T-helper 1 cell (primary cell): ENCODE results near the gene PGA3.
"Not testable (repeated sequence)": the region's sequence is repeated elsewhere in the genome, so short reads cannot be mapped to it uniquely, and the experiment has no call there.

Source experiments
- DNase-seq, 5 donors: peaks; one replicate each; pipeline ENCODE4 v3.0.0-alpha.2; 2012 to 2020

The PGA3 gene

DNA sequence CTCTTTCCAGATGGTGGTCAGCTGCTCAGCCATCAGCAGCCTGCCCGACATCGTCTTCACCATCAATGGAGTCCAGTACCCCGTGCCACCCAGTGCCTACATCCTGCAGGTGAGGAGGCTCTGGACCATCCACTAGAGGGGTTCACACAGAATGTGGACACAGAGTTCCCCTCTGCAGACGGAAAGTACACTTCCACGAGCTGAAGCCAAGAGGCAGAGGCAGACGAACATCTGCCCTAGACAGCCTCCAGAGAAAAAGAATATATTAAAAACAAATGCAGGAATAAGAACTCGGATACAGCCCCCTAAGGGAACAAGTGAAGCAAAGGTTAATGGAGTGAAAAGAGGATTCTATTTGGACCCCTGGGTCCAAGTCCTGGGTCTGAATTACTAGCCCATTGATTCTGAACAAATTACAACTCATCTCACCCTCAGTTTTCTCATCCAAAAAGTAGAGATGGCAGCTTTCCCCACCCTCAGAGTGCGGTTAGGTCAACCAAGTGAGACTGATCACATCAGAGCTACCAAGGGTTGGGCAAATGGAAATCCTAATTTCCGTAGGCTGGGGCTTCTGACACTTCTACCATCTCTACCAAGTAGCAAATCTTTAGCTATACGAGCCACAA lies 8.1 kb downstream of the PGA3 start:
- not testable (repeated sequence) for DNase-seq

DNA sequence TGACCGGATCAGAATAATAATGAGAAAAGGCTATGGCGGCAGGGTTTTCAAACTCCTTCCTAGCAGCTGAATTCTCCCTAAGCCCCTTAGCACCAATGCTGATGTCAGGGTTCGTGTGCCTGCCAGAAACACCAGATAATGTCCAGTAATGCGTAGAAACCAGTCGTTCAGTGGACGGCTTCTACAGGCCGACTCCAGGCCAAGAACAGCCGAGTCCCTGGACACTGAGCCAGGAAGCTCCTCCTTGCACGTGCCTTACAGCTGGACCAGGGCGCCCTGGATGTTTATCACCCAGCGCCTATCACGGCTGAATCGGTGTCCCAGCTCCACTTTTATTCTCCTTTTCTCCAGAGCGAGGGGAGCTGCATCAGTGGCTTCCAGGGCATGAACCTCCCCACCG lies 8.9 kb downstream of the PGA3 start:
- DNase-seq = not testable (repeated sequence)

DNA sequence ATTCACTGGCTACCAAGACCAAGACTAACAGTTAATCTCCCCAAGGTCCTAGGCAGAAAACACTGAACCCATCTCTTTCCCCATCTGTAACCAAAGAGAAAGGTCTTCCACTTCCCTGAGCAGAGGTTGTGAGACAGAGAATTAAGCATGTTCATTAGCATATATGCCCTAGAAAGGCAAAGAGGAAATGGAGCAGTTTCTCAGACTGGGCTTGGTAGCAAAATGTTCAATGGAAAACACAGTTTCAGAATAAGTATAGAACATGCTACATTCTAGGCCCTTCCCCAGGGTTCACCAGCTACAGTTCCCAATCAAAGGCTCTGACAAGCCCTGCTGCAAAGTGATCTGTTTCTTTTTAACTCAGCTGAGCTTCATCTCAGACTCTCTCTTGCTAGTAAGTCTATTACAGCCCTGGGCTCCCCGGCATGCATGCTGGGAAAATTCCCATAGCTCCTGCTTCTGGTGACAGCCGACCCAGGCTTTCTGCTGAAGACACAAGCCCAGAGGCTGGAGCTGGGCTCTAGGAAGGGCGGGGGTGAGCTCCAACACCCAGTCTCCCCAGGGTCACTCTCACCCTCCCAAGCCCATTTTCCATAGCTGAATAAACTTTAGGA lies 10.5 kb downstream of the PGA3 start:
- not testable (repeated sequence) for DNase-seq

DNA sequence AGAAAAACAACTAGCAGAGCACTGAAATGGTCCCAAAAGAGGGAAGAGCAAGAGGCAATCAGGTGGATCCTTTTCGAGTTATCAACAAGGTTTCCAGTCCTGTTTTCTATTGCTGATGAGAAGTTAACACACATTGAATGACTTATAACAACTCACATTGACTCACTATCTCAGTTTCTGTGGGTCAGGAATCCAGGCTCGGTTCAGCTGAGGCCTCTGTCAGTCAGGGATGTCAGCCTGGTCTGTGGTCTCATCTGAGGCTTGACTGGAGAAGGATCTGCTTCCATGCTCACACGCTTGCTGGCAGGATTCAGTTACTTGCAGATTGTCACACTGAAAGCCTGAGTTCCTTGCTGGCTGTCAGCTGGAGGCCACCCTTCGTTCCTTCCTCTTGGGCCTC lies 15.0 kb downstream of the PGA3 start:
- not testable (repeated sequence) for DNase-seq

DNA sequence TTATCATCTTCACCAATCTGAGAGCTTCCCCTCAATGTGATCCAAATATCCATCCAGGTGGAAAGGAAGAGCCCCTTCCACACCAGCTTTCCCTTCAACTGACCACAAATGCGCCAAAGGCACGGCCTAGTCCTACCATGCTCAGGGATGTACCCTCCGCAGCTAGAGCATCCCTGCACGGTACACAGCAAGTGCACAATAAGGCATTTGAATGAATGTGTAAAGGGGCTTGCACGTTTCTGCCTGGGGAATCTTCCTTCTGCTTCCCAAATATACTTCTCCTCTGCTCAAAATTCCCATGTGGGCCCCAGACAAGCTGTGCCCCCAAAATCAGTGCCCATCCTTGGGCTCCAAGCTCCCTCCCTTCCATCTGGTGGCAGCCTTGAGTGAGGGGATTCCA lies 15.7 kb downstream of the PGA3 start:
- DNase-seq = not testable (repeated sequence)

DNA sequence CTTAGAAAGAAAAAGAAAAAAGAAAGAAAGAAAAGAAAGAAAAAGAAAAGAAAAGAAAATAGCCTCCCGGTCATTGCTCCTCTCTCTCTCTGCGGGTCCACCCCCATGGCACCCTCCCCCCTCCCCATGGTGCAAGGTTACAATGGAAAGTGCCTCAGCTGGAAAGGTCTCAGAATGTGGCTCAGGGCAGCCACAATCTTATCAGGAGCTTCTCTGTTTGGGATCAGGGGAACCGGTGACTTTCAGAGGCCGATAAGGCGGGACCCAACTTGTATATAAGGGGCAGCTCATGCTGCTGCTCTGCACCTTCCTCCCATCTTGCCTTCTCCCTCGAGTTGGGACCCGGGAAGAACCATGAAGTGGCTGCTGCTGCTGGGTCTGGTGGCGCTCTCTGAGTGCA lies 18.7 kb downstream of the PGA3 start, which contains the start of gene PGA4:
PGA4 (plus strand) TSS at position 301 of the 400 bp plus-strand sequence; CDS start at position 355, 54 bp downstream.
- not testable (repeated sequence) for DNase-seq

DNA sequence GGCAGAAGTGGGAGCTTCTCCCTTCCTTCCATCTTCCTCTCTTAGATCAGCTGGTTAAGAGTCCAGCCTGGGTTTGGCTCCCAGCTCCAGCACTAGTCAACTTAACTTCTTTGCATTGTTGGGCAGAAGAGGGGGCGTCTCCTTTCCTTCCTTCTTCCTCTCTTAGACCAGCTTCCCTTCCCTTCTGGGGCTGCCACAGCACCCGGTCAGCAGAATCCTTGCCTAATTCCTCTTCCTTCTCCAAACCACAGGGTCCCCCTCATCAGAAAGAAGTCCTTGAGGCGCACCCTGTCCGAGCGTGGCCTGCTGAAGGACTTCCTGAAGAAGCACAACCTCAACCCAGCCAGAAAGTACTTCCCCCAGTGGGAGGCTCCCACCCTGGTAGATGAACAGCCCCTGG lies 19.4 kb downstream of the PGA3 start:
- DNase-seq = not testable (repeated sequence)

DNA sequence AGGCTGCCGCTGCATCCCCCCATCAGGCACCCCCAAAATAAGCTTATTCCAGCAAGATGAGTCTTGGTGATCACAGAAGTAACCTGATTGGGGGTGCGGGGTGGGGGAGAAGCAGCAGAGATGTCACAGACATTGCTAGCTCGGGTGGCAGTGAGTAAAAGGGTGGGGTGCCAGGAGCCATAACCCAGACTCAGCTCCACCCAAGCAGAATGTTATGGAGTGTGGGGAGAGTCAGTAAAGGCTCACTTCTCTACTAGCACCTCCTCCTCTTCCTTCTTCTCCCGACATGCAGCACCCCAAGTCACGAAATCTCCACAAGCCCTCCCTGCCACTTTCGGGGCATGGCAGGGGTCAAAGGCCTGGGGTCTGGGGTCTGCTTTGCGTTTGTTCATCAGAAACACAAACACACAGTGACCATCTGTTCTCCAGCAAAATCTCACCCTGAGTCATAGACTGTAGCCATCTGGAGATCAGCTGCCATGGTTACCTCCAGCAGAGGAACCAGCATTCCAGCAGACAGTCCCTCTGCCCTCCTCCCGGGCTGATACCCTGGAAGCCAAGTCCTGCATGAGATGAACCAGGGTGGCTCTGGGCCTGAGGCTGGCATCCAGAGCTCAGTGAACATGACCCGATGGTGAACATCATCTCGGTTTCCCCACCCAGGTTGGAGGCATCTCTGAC lies 23.3 kb downstream of the PGA3 start:
- not testable (repeated sequence) for DNase-seq

DNA sequence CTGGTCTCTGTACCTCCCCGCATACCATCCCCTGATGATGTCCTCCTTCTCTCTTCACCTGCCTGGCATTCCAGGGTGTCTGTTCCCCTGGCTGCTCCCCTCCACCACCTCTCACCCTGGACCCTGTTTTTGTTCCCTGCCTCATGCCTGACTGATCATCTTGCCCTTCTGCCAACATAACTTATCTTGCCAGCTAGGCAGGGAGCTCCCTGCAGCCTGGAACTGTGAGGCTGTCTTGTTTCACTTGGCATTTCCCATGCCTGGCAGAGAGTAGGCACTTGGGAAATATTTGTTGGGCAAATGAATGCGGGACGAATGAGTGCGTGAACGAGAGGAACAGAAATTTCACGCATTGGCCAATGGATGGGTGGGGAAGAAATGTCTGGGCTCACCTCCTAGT lies 26.1 kb downstream of the PGA3 start:
- not testable (repeated sequence) for DNase-seq

DNA sequence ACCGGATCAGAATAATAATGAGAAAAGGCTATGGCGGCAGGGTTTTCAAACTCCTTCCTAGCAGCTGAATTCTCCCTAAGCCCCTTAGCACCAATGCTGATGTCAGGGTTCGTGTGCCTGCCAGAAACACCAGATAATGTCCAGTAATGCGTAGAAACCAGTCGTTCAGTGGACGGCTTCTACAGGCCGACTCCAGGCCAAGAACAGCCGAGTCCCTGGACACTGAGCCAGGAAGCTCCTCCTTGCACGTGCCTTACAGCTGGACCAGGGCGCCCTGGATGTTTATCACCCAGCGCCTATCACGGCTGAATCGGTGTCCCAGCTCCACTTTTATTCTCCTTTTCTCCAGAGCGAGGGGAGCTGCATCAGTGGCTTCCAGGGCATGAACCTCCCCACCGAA lies 27.7 kb downstream of the PGA3 start:
- DNase-seq = not testable (repeated sequence)

DNA sequence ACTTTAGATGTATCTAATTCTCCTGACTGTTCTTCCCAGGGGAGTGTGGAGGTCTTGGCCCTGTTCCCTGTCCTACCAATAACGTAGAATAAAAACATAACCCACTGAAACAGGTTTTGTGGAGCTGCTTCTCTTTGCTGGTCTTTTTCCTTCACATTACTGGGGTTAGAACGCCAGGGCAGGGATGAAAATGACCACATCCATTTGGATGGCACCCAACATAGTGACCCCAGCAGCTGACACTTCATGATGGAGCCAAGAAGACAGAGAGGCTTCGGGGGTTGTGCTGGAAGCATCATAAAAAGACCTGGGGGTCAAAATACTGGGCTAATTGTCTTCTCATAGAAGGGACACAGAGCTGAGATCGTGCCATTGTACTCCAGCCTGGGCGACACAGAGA lies 28.3 kb downstream of the PGA3 start:
- not testable (repeated sequence) for DNase-seq

DNA sequence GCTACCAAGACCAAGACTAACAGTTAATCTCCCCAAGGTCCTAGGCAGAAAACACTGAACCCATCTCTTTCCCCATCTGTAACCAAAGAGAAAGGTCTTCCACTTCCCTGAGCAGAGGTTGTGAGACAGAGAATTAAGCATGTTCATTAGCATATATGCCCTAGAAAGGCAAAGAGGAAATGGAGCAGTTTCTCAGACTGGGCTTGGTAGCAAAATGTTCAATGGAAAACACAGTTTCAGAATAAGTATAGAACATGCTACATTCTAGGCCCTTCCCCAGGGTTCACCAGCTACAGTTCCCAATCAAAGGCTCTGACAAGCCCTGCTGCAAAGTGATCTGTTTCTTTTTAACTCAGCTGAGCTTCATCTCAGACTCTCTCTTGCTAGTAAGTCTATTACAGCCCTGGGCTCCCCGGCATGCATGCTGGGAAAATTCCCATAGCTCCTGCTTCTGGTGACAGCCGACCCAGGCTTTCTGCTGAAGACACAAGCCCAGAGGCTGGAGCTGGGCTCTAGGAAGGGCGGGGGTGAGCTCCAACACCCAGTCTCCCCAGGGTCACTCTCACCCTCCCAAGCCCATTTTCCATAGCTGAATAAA lies 29.3 kb downstream of the PGA3 start:
- not testable (repeated sequence) for DNase-seq

DNA sequence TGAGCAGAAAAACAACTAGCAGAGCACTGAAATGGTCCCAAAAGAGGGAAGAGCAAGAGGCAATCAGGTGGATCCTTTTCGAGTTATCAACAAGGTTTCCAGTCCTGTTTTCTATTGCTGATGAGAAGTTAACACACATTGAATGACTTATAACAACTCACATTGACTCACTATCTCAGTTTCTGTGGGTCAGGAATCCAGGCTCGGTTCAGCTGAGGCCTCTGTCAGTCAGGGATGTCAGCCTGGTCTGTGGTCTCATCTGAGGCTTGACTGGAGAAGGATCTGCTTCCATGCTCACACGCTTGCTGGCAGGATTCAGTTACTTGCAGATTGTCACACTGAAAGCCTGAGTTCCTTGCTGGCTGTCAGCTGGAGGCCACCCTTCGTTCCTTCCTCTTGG lies 33.8 kb downstream of the PGA3 start:
- DNase-seq = not testable (repeated sequence)

DNA sequence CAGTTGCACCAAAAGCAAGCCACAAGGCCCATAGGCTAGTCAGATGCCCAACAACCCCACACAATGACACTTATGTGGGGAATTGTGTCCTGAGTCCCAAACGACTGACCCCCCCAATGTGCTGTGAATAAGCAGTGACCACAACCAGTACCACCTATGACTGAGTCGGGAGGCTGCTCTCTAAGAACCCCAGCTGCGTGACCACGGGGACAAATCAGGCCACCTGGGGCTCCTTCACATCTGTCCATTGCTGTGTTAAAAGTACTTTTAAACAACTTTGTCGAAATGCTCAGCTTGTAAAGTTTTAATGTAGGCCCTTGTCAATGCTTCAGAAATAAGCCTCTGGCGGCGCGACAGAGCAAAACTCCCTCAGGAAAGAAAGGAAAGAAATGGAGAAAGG lies 37.0 kb downstream of the PGA3 start:
- not testable (repeated sequence) for DNase-seq

DNA sequence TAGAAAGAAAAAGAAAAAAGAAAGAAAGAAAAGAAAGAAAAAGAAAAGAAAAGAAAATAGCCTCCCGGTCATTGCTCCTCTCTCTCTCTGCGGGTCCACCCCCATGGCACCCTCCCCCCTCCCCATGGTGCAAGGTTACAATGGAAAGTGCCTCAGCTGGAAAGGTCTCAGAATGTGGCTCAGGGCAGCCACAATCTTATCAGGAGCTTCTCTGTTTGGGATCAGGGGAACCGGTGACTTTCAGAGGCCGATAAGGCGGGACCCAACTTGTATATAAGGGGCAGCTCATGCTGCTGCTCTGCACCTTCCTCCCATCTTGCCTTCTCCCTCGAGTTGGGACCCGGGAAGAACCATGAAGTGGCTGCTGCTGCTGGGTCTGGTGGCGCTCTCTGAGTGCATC lies 37.6 kb downstream of the PGA3 start, which contains the start of gene PGA5:
PGA5 (plus strand) TSS at position 301 of the 400 bp plus-strand sequence; CDS start at position 353, 52 bp downstream.
- DNase-seq = not testable (repeated sequence)

DNA sequence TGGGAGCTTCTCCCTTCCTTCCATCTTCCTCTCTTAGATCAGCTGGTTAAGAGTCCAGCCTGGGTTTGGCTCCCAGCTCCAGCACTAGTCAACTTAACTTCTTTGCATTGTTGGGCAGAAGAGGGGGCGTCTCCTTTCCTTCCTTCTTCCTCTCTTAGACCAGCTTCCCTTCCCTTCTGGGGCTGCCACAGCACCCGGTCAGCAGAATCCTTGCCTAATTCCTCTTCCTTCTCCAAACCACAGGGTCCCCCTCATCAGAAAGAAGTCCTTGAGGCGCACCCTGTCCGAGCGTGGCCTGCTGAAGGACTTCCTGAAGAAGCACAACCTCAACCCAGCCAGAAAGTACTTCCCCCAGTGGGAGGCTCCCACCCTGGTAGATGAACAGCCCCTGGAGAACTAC lies 38.2 kb downstream of the PGA3 start:
- not testable (repeated sequence) for DNase-seq

DNA sequence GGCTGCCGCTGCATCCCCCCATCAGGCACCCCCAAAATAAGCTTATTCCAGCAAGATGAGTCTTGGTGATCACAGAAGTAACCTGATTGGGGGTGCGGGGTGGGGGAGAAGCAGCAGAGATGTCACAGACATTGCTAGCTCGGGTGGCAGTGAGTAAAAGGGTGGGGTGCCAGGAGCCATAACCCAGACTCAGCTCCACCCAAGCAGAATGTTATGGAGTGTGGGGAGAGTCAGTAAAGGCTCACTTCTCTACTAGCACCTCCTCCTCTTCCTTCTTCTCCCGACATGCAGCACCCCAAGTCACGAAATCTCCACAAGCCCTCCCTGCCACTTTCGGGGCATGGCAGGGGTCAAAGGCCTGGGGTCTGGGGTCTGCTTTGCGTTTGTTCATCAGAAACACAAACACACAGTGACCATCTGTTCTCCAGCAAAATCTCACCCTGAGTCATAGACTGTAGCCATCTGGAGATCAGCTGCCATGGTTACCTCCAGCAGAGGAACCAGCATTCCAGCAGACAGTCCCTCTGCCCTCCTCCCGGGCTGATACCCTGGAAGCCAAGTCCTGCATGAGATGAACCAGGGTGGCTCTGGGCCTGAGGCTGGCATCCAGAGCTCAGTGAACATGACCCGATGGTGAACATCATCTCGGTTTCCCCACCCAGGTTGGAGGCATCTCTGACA lies 42.1 kb downstream of the PGA3 start:
- DNase-seq = not testable (repeated sequence)

DNA sequence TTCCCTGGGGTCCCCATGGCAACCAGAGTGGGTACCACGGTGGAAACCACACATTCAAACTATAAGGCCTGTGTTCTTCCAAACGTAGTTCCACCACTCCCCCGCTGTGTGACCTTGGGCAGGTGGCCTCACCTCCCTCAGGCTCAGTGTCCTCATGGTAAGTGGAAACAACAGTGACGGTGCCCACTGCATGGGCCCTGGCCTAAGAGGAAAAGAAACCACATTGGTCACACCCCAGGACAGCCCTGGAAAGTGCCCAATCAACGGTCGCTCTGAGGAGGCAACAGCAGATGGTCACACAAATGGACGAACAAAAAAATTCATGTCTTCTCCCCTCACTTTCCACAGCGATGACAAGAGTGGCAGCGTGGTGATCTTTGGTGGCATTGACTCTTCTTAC lies 44.8 kb downstream of the PGA3 start:
- not testable (repeated sequence) for DNase-seq

DNA sequence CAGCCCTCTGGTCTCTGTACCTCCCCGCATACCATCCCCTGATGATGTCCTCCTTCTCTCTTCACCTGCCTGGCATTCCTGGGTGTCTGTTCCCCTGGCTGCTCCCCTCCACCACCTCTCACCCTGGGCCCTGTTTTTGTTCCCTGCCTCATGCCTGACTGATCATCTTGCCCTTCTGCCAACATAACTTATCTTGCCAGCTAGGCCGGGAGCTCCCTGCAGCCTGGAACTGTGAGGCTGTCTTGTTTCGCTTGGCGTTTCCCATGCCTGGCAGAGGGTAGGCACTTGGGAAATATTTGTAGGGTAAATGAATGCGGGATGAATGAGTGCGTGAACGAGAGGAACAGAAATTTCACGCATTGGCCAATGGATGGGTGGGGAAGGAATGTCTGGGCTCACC lies 45.9 kb downstream of the PGA3 start:
- not testable (repeated sequence) for DNase-seq

DNA sequence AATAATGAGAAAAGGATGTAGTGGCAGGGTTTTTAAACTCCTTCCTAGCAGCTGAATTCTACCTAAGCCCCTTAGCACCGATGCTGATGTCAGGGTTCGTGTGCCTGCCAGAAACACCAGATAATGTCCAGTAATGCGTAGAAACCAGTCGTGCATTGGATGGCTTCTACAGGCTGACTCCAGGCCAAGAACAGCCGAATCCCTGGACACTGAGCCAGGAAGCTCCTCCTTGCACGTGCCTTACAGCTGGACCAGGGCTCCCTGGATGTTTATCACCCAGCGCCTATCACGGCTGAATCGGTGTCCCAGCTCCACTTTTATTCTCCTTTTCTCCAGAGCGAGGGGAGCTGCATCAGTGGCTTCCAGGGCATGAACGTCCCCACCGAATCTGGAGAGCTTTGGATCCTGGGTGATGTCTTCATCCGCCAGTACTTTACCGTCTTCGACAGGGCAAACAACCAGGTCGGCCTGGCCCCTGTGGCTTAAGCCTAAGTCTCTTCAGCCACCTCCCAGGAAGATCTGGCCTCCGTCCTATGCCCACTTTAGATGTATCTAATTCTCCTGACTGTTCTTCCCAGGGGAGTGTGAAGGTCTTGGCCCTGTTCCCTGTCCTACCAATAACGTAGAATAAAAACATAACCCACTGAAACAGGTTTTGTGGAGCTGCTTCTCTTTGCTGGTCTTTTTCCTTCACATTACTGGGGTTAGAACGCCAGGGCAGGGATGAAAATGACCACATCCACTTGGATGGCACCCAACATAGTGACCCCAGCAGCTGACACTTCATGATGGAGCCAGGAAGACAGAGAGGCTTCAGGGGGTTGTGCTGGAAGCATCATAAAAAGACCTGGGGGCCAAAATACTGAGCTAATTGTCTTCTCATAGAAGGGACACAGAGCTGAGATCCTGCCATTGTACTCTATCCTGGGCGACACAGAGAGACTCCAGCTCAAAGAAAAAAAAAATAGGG lies 47.8 kb downstream of the PGA3 start:
- not testable (repeated sequence) for DNase-seq

DNA sequence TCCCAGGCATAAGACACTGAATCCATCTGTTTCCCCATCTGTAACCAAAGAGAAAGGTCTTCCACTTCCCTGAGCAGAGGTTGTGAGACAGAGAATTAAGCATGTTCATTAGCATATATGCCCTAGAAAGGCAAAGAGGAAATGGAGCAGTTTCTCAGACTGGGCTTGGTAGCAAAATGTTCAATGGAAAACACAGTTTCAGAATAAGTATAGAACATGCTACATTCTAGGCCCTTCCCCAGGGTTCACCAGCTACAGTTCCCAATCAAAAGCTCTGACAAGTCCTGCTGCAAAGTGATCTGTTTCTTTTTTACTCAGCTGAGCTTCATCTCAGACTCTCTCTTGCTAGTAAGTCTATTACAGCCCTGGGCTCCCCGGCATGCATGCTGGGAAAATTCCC lies 49.0 kb downstream of the PGA3 start:
- DNase-seq = not testable (repeated sequence)
